Tibial nerve (tissue), 3 donors: ENCODE results near the gene NTRK3.

Experiments used
- CTCF ChIP-seq, 5 experiments: fragments of 200-600 bp in 3 of 5; fragments of 450-650 bp in 2 of 5; sonication (generic) in 3 of 5; IDR thresholded peaks; one replicate each; pipeline ENCODE4 v1.5.1; 2016 to 2019; ENCODE audit warnings: antibody characterized with exemption in 5 of 5, mild to moderate bottlenecking in 3 of 5, moderate library complexity in 2 of 5
- POLR2A ChIP-seq, 2 donors: fragments of 450-650 bp; IDR thresholded peaks; one replicate each; pipeline ENCODE4 v1.6.1; 2017; ENCODE audit warnings: antibody characterized with exemption in 2 of 2, mild to moderate bottlenecking in 2 of 2, moderate library complexity in 2 of 2

- TF ChIP-seq CTCF (IDR thresholded peaks at IDR 0.05) (no peak), POLR2A (IDR thresholded peaks at IDR 0.05) (no peak)
These were observed 124.6 kb downstream of the NTRK3 start for GRCh38 chr15:88131937-88132336.
